SU-DHL-6 (cell line): ENCODE measurements around the gene OR2T2.
"Not testable (repeated sequence)": the region's sequence is repeated elsewhere in the genome, so short reads cannot be mapped to it uniquely, and the experiment has no call there.

ENCODE experiments used
- H2AFZ ChIP-seq: fragments of 200-600 bp; sonication (generic); 2 replicates; pipeline ENCODE4 v1.6.1; 2014; ENCODE audit warnings: low read depth, mild to moderate bottlenecking, moderate library complexity, mixed read lengths, antibody characterized with exemption, low read length; ENCODE audit not compliant: severe bottlenecking
- H3F3A ChIP-seq: fragments of 200-600 bp; shearing (Covaris generic); 2 replicates; pipeline ENCODE4 v1.6.0; 2016; ENCODE audit warnings: antibody characterized with exemption, mild to moderate bottlenecking; ENCODE audit not compliant: insufficient read depth
- H3K27ac ChIP-seq: fragments of 200-600 bp; sonication (generic); 2 replicates; pipeline ENCODE4 v1.5.1; 2016; ENCODE audit warnings: low read depth, mild to moderate bottlenecking, low read length, moderate library complexity, mixed read lengths
- H3K27me3 ChIP-seq: fragments of 200-600 bp; sonication (generic), shearing (Covaris generic); 2 replicates; pipeline ENCODE4 v1.6.0; 2014; ENCODE audit warnings: mild to moderate bottlenecking, low read length
- H3K36me3 ChIP-seq: fragments of 200-600 bp; sonication (generic); 2 replicates; pipeline ENCODE4 v1.6.1; 2014; ENCODE audit warnings: mild to moderate bottlenecking, low read length, mixed read lengths
- H3K4me2 ChIP-seq: fragments of 300-600, 200-600 bp; shearing (Covaris generic), sonication (generic); 2 replicates; pipeline ENCODE4 v1.6.0; 2014; ENCODE audit warnings: low read length, low read depth, mild to moderate bottlenecking; ENCODE audit not compliant: poor library complexity, severe bottlenecking
- H3K4me3 ChIP-seq: fragments of 200-600 bp; sonication (generic); 2 replicates; pipeline ENCODE4 v1.5.1; 2014; ENCODE audit warnings: antibody characterized with exemption, low read length, mild to moderate bottlenecking, mixed read lengths; ENCODE audit not compliant: insufficient read depth, poor library complexity, severe bottlenecking
- H3K79me2 ChIP-seq: fragments of 200-600 bp; sonication (generic); 2 replicates; pipeline ENCODE4 v1.6.1; 2014; ENCODE audit warnings: mild to moderate bottlenecking, low read length, moderate library complexity; ENCODE audit not compliant: insufficient read depth
- H3K9ac ChIP-seq: fragments of 200-600 bp; sonication (generic); 2 replicates; pipeline ENCODE4 v1.7.0; 2014; ENCODE audit warnings: mild to moderate bottlenecking, low read length
- H3K9me2 ChIP-seq: fragments of 200-600 bp; sonication (generic); replicated peaks from 2 replicates; pipeline ENCODE4 v1.6.1; 2014; ENCODE audit warnings: low read length; ENCODE audit not compliant: insufficient read depth
- H3K9me3 ChIP-seq: fragments of 200-600 bp; sonication (generic); 2 replicates; pipeline ENCODE4 v1.6.1; 2014; ENCODE audit warnings: low read length, mixed read lengths; ENCODE audit not compliant: insufficient read depth
- H4K20me1 ChIP-seq: fragments of 200-600 bp; sonication (generic); 2 replicates; pipeline ENCODE4 v1.6.1; 2014; ENCODE audit warnings: low read depth, mild to moderate bottlenecking, antibody characterized with exemption, low read length, moderate library complexity, mixed read lengths
- CTCF ChIP-seq: fragments of 200-600 bp; sonication (generic); IDR thresholded peaks from one replicate; pipeline ENCODE4 v1.5.1; 2017; ENCODE audit warnings: antibody characterized with exemption, mild to moderate bottlenecking, low read length, moderate library complexity; ENCODE audit not compliant: insufficient read depth, poor library complexity, severe bottlenecking
- EZH2phosphoT487 ChIP-seq: fragments of 200-600 bp; sonication (generic), shearing (Covaris generic); conservative IDR thresholded peaks from 2 replicates; pipeline ENCODE4 v1.6.1; 2018; ENCODE audit warnings: mild to moderate bottlenecking, antibody characterized with exemption, low read length, moderate library complexity, mixed read lengths

OR2T2 gene

GRCh38 chr1:248416226-248416625 is 29.2 kb upstream of the OR2T2 start:
- Histone ChIP-seq H3K9me3 (peaks cover 11% of the 10 kb centered on the region; the same call in 1 of the 2 replicates), H3K36me3 (no peaks in the 10 kb centered on the region), H3K79me2 (no peaks in the 10 kb centered on the region), H3F3A (no peaks in the 10 kb centered on the region), H3K4me2 (no peak overlapping the region), H3K9me2 (no peaks in the 10 kb centered on the region), H4K20me1 (no peaks in the 10 kb centered on the region), H3K27me3 (no peaks in the 10 kb centered on the region), H3K27ac (no peak overlapping the region), H3K9ac (no peak overlapping the region), H2AFZ (no peak overlapping the region), H3K4me3 (no peak overlapping the region)
- no peak for TF ChIP-seq EZH2phosphoT487
- TF ChIP-seq CTCF, result no peak

GRCh38 chr1:248417854-248418253 is 27.6 kb upstream of the OR2T2 start:
- Histone ChIP-seq H3K27ac (no peak overlapping the region), H3K9me3 (peaks cover 13% of the 10 kb centered on the region; the same call in 1 of the 2 replicates), H4K20me1 (no peaks in the 10 kb centered on the region), H3K9me2 (no peaks in the 10 kb centered on the region), H3K4me2 (no peak overlapping the region), H3K9ac (no peak overlapping the region), H3K4me3 (no peak overlapping the region), H3K36me3 (no peaks in the 10 kb centered on the region), H3F3A (no peaks in the 10 kb centered on the region), H3K27me3 (no peaks in the 10 kb centered on the region), H3K79me2 (no peaks in the 10 kb centered on the region), H2AFZ (no peak overlapping the region)
- TF ChIP-seq EZH2phosphoT487, result no peak
- no peak for TF ChIP-seq CTCF

GRCh38 chr1:248421384-248421783 is 24.1 kb upstream of the OR2T2 start:
- Histone ChIP-seq H3K36me3 (no peaks in the 10 kb centered on the region), H3K9me3 (peaks cover 10% of the 10 kb centered on the region; the same call in 1 of the 2 replicates), H3K4me3 (no peak overlapping the region), H3F3A (no peaks in the 10 kb centered on the region), H3K9ac (no peak overlapping the region), H3K27ac (no peak overlapping the region), H3K4me2 (no peak overlapping the region), H3K9me2 (no peaks in the 10 kb centered on the region), H4K20me1 (no peaks in the 10 kb centered on the region), H3K79me2 (no peaks in the 10 kb centered on the region), H2AFZ (no peak overlapping the region), H3K27me3 (no peaks in the 10 kb centered on the region)
- TF ChIP-seq EZH2phosphoT487 (no peak), CTCF (no peak)

- not testable (repeated sequence) for H3K9me3 ChIP-seq
These were observed 17.8 kb upstream of the OR2T2 start for GRCh38 chr1:248427526-248428191.

GRCh38 chr1:248428192-248428533 is 17.3 kb upstream of the OR2T2 start:
- not testable (repeated sequence) for H2AFZ ChIP-seq, H3K27me3 ChIP-seq, H3F3A ChIP-seq, H3K4me2 ChIP-seq, H3K9me2 ChIP-seq, H3K79me2 ChIP-seq, H3K4me3 ChIP-seq, H4K20me1 ChIP-seq, H3K27ac ChIP-seq, H3K36me3 ChIP-seq, H3K9me3 ChIP-seq, H3K9ac ChIP-seq

More at GRCh38 chr1:248427526-248428191, 17.8 kb upstream of the OR2T2 start:
- H2AFZ ChIP-seq, H3K27me3 ChIP-seq, H3K27ac ChIP-seq, H3F3A ChIP-seq, H3K79me2 ChIP-seq, H3K36me3 ChIP-seq, H3K4me3 ChIP-seq, H3K9ac ChIP-seq, H3K4me2 ChIP-seq, H4K20me1 ChIP-seq, H3K9me2 ChIP-seq: not testable (repeated sequence)

- not testable (repeated sequence) for H4K20me1 ChIP-seq, H2AFZ ChIP-seq, H3K9me3 ChIP-seq, H3K9me2 ChIP-seq, H3K27ac ChIP-seq, H3K4me3 ChIP-seq, H3K9ac ChIP-seq, H3K4me2 ChIP-seq, H3K27me3 ChIP-seq, H3K79me2 ChIP-seq, H3K36me3 ChIP-seq, H3F3A ChIP-seq
These were observed 13.8 kb upstream of the OR2T2 start for GRCh38 chr1:248431683-248432082.
